Eye (tissue), 1 donor: ENCODE measurements around the gene MYO15B.

Experiments
- DNase-seq: peaks from one replicate; pipeline ENCODE4 v3.0.0-alpha.2; 2015

MYO15B gene

DNA sequence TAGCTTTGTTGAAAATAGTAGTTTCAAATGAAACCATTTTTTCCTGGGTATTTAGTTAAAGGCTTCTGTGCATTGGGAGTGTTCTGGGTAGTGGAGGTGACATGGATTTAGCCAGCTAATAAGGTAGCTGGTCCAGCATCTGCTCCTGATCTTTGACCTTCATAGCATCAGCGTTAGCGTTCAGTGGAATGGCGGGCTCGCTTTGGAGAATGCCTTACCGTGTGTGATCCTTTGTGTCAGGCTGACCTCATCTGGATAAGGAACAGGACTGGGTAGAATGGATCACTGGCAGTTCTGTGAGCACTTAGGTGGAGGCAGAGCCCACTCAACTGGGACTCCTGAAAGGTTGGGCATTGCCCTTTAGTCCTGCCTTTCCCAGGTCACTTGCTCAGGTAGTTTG is 83.3 kb downstream of the MYO15B start:
- DNase-seq: no peak

DNA sequence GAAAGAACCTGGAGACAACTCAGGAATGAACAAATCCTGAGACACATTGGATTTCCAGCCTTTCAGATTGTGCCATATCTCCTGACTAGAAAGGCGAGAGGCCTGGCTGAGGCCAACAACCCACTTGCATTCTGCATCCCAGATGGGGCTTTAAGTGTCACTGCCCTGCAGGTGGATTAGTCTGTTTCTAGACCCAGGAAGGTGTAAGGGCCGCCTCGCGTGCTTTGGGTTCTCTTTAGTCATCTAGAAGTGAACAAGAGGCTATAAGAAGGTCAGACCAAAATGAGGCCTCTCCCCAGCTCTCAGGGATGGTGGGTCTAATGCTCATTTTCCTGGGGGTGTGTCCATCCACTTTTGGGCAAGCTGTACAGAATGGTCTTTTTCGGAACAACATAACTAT is 84.4 kb downstream of the MYO15B start:
- no peak for DNase-seq

DNA sequence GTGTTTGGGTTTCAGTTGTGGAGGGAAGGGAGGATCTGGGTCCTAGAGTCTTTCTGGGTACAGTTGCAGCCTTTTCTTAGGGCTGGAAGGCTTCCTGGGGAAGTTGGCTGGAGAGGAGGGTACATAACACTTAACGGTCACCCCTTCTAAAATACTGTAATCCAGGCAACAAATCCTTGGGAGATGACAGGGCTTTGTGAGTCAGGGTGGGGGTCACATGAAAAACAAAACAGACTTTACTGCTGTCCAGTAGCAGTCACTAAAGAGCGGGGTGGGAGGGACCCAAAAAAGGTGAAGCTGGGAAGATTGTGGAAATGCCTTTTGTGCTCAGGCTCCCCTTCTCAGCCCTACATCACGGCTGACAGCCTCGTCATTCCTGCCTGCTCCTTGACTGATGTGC is 85.9 kb downstream of the MYO15B start:
- DNase-seq: no peak
